Thoracic aorta (tissue), 2 donors: Measurements from ENCODE around the gene SRP19. TPM values are rescaled to one million over a fixed set of nuclear protein-coding genes. Genes with fewer than 3 reads are reported as not detected.

Experiments
- ATAC-seq: fragments of 150-250 bp; one replicate; pipeline ENCODE4 v1.8.0; 2017; ENCODE audit warnings: low read depth; ENCODE audit not compliant: insufficient number of reproducible peaks, low FRiP score
- DNase-seq: peaks from one replicate; pipeline ENCODE4 v3.0.0-alpha.2; 2020; ENCODE audit warnings: low spot score
- H3K27ac ChIP-seq, 2 donors: fragments of 200-600 bp; sonication (generic); 1 replicate in 1 of 2; 2 replicates in 1 of 2; pipeline ENCODE4 v1.5.1; 2016; ENCODE audit warnings: mild to moderate bottlenecking in 2 of 2, moderate library complexity in 2 of 2
- H3K27me3 ChIP-seq: fragments of 200-600 bp; sonication (generic); replicated peaks from 2 replicates; pipeline ENCODE4 v1.6.0; 2016; ENCODE audit warnings: mild to moderate bottlenecking; ENCODE audit not compliant: insufficient read depth
- H3K36me3 ChIP-seq: fragments of 200-600 bp; sonication (generic); one replicate; pipeline ENCODE4 v1.5.1; 2016
- H3K4me1 ChIP-seq, 2 donors: fragments of 200-600 bp; sonication (generic); 1 replicate in 1 of 2; 2 replicates in 1 of 2; pipeline versions ENCODE4 v1.5.1 to v1.6.0; 2016; ENCODE audit warnings: low read depth in 2 of 2, mild to moderate bottlenecking in 1 of 2; ENCODE audit not compliant: control insufficient read depth in 1 of 2
- H3K4me3 ChIP-seq: fragments of 200-600 bp; sonication (generic); 2 replicates; pipeline ENCODE4 v1.5.1; 2016; ENCODE audit warnings: mild to moderate bottlenecking
- H3K9me3 ChIP-seq: fragments of 200-600 bp; sonication (generic); 2 replicates; pipeline ENCODE4 v1.5.1; 2016
- CTCF ChIP-seq: fragments of 200-600 bp; sonication (generic); IDR thresholded peaks from one replicate; pipeline ENCODE4 v1.5.1; 2019; ENCODE audit warnings: antibody characterized with exemption
- total RNA-seq, 2 donors: library from RNA; depleted of rRNA; stranded (reverse); fragments of >200 nt; gene quantifications; one replicate each; pipeline versions ENCODE4 v1.1.0 to v1.2.3, GENCODE V29; 2016

The SRP19 gene
- total RNA-seq, 2 donors from 2014 or later = 35.9 to 46.9 TPM

GRCh38 chr5:112866739-112867138 is 5.7 kb downstream of the SRP19 start:
- no peak overlapping the region for H3K27ac ChIP-seq
- ATAC-seq (no peak), DNase-seq (no peak)
- peaks cover 16 to 22% of the 10 kb centered on the region in 2 donors for H3K4me1 ChIP-seq
- H3K4me3 ChIP-seq = no peak overlapping the region
- no peak for TF ChIP-seq CTCF
- H3K9me3 ChIP-seq = no peaks in the 10 kb centered on the region
- no peaks in the 10 kb centered on the region for H3K27me3 ChIP-seq
- H3K36me3 ChIP-seq = peaks cover 29% of the 10 kb centered on the region

- Histone ChIP-seq H3K4me1 (peaks cover 11 to 17% of the 10 kb centered on the region in 2 donors), H3K9me3 (no peaks in the 10 kb centered on the region), H3K27ac (no peak overlapping the region), H3K4me3 (no peak overlapping the region), H3K36me3 (peaks cover 29% of the 10 kb centered on the region), H3K27me3 (no peaks in the 10 kb centered on the region)
- no peak for DNase-seq
- TF ChIP-seq CTCF = no peak
- ATAC-seq = no peak
Observed at GRCh38 chr5:112867411-112867810, 6.3 kb downstream of the SRP19 start.

GRCh38 chr5:112869948-112870347 is 8.9 kb downstream of the SRP19 start:
- ATAC-seq (no peak), DNase-seq (no peak)
- Histone ChIP-seq H3K36me3 (peaks cover 26% of the 10 kb centered on the region), H3K4me3 (no peak overlapping the region), H3K4me1 (no peaks in the 10 kb centered on the region), H3K9me3 (no peaks in the 10 kb centered on the region), H3K27me3 (no peaks in the 10 kb centered on the region), H3K27ac (no peak overlapping the region)
- TF ChIP-seq CTCF = no peak

GRCh38 chr5:112870966-112871365 is 9.9 kb downstream of the SRP19 start:
- H3K27me3 ChIP-seq = no peaks in the 10 kb centered on the region
- no peak for TF ChIP-seq CTCF
- H3K4me1 ChIP-seq = no peaks in the 10 kb centered on the region
- H3K9me3 ChIP-seq = no peaks in the 10 kb centered on the region
- H3K27ac ChIP-seq = no peak overlapping the region
- DNase-seq (no peak), ATAC-seq (no peak)
- H3K36me3 ChIP-seq = peaks cover 27% of the 10 kb centered on the region
- no peak overlapping the region for H3K4me3 ChIP-seq

GRCh38 chr5:112876362-112876761 is 15.3 kb downstream of the SRP19 start:
- peaks cover 23% of the 10 kb centered on the region for H3K36me3 ChIP-seq
- no peak for ATAC-seq

More at GRCh38 chr5:112876362-112876761, 15.3 kb downstream of the SRP19 start:
- DNase-seq = no peak
- no peak for TF ChIP-seq CTCF
- H3K27ac ChIP-seq = no peak overlapping the region
- no peak overlapping the region for H3K4me3 ChIP-seq
- H3K4me1 ChIP-seq = no peaks in the 10 kb centered on the region
- no peaks in the 10 kb centered on the region for H3K27me3 ChIP-seq
- H3K9me3 ChIP-seq = no peaks in the 10 kb centered on the region
